NCI-H2171 treated with DMSO at 0.1 percent for 48 hours (cell line): ENCODE measurements around the gene PODN.

Source experiments
- DNase-seq: peaks from one replicate; lab custom pipeline; 2025; lab: John Stamatoyannopoulos, UW

PODN gene

GRCh38 chr1:53090227-53091147 lies 28.5 kb downstream of the PODN start:
- no peak for DNase-seq

GRCh38 chr1:53091841-53092645 lies 30.0 kb downstream of the PODN start:
- DNase-seq: no peak

- DNase-seq: no peak
These were observed 30.8 kb downstream of the PODN start for GRCh38 chr1:53092659-53093450.

GRCh38 chr1:53093451-53093754 lies 31.4 kb downstream of the PODN start:
- no peak for DNase-seq

- no peak for DNase-seq
These were observed 31.9 kb downstream of the PODN start for GRCh38 chr1:53093778-53094532.

- no peak for DNase-seq
These were observed 32.5 kb downstream of the PODN start for GRCh38 chr1:53094533-53094919.

GRCh38 chr1:53104289-53104913 lies 42.4 kb downstream of the PODN start:
- DNase-seq: no peak

- DNase-seq: no peak
These were observed 45.1 kb downstream of the PODN start for GRCh38 chr1:53107090-53107489.

GRCh38 chr1:53107570-53108322 lies 45.7 kb downstream of the PODN start:
- no peak for DNase-seq

GRCh38 chr1:53108646-53109580 lies 46.9 kb downstream of the PODN start:
- no peak for DNase-seq

GRCh38 chr1:53110370-53111072 lies 48.5 kb downstream of the PODN start:
- no peak for DNase-seq

GRCh38 chr1:53111073-53111556 lies 49.1 kb downstream of the PODN start:
- no peak for DNase-seq

- DNase-seq: no peak
These were observed 49.7 kb downstream of the PODN start for GRCh38 chr1:53111693-53112092.

GRCh38 chr1:53112271-53112774 lies 50.3 kb downstream of the PODN start:
- DNase-seq: no peak

GRCh38 chr1:53112861-53113260 lies 50.8 kb downstream of the PODN start:
- DNase-seq: no peak

GRCh38 chr1:53114090-53114489 lies 52.1 kb downstream of the PODN start:
- DNase-seq: no peak

GRCh38 chr1:53114581-53115400 lies 52.8 kb downstream of the PODN start:
- DNase-seq: no peak
